Measurements from ENCODE around the gene PDE7B. TPM values are rescaled to one million over a fixed set of nuclear protein-coding genes. Genes with fewer than 3 reads are reported as not detected.

The PDE7B gene
- total and polyA plus RNA-seq, 2 donors from 2014 or later = 4.6 to 15.4 TPM

- peak; percentile 38 to 65 (median 53) for DNase-seq
- Histone ChIP-seq H3K4me3 (ENCODE audit: low read length in 3 of 3) (peak overlapping the region in 1 of 3 donors; percentile 48), H3K9ac (ENCODE audit: low read length in 3 of 3) (peak overlapping the region in 1 of 3 donors; percentile 41), H3K27me3 (ENCODE audit: control insufficient read depth, insufficient read depth, low read length) (no peaks in the 10 kb centered on the region), H3K27ac (ENCODE audit: low read depth in 2 of 2, low read length in 2 of 2) (peak overlapping the region; percentile 34 to 59), H3K4me1 (ENCODE audit: control insufficient read depth in 2 of 3, insufficient read depth in 2 of 3, low read depth in 1 of 3, low read length in 3 of 3) (peaks cover 0 to 8% (median 0%) of the 10 kb centered on the region in 3 donors), H3K36me3 (ENCODE audit: control insufficient read depth in 2 of 3, insufficient read depth in 3 of 3, low read length in 3 of 3) (no peaks in the 10 kb centered on the region), H3K9me3 (ENCODE audit: control insufficient read depth in 2 of 3, insufficient read depth in 1 of 3, low read length in 3 of 3) (no peaks in the 10 kb centered on the region)
- intact Hi-C loops (cut with DNase I) = no loop called here
- peak; percentile 8 for TF ChIP-seq CTCF (IDR thresholded peaks at IDR 0.05; ENCODE audit: borderline replicate concordance, extremely low read depth, insufficient read depth)
- FAIRE-seq = no peak
Measured at GRCh38 chr6:136037876-136038460, 186.5 kb downstream of the PDE7B start.

GRCh38 chr6:136038531-136038930 is 187.0 kb downstream of the PDE7B start:
- DNase-seq (no peak), FAIRE-seq (no peak)
- peaks cover 0 to 8% (median 0%) of the 10 kb centered on the region in 3 donors for H3K4me1 ChIP-seq (ENCODE audit: control insufficient read depth in 2 of 3, insufficient read depth in 2 of 3, low read depth in 1 of 3, low read length in 3 of 3)
- no peak overlapping the region for H3K9ac ChIP-seq (ENCODE audit: low read length in 3 of 3)
- H3K27me3 ChIP-seq (ENCODE audit: control insufficient read depth, insufficient read depth, low read length) = no peaks in the 10 kb centered on the region
- H3K9me3 ChIP-seq (ENCODE audit: control insufficient read depth in 2 of 3, insufficient read depth in 1 of 3, low read length in 3 of 3) = no peaks in the 10 kb centered on the region
- peak overlapping the region in 2 of 3 donors; percentile 48 to 51 for H3K4me3 ChIP-seq (ENCODE audit: low read length in 3 of 3)
- H3K27ac ChIP-seq (ENCODE audit: low read depth in 2 of 2, low read length in 2 of 2) = peak overlapping the region; percentile 34 to 59
- no peaks in the 10 kb centered on the region for H3K36me3 ChIP-seq (ENCODE audit: control insufficient read depth in 2 of 3, insufficient read depth in 3 of 3, low read length in 3 of 3)
- no peak for TF ChIP-seq CTCF (IDR thresholded peaks at IDR 0.05; ENCODE audit: borderline replicate concordance, extremely low read depth, insufficient read depth)
- intact Hi-C loops (cut with DNase I) = no loop called here

GRCh38 chr6:136039185-136039584 is 187.7 kb downstream of the PDE7B start:
- H3K9me3 ChIP-seq (ENCODE audit: control insufficient read depth in 2 of 3, insufficient read depth in 1 of 3, low read length in 3 of 3) = no peaks in the 10 kb centered on the region
- no peak overlapping the region for H3K9ac ChIP-seq (ENCODE audit: low read length in 3 of 3)
- no peak overlapping the region for H3K27ac ChIP-seq (ENCODE audit: low read depth in 2 of 2, low read length in 2 of 2)
- FAIRE-seq (no peak), DNase-seq (peak in 1 of 5 donors; percentile 57)
- no peak for TF ChIP-seq CTCF (IDR thresholded peaks at IDR 0.05; ENCODE audit: borderline replicate concordance, extremely low read depth, insufficient read depth)
- intact Hi-C loops (cut with DNase I) = no loop called here
- peak overlapping the region in 2 of 3 donors; percentile 48 to 51 for H3K4me3 ChIP-seq (ENCODE audit: low read length in 3 of 3)
- H3K27me3 ChIP-seq (ENCODE audit: control insufficient read depth, insufficient read depth, low read length) = no peaks in the 10 kb centered on the region
- H3K4me1 ChIP-seq (ENCODE audit: control insufficient read depth in 2 of 3, insufficient read depth in 2 of 3, low read depth in 1 of 3, low read length in 3 of 3) = peaks cover 0 to 8% (median 0%) of the 10 kb centered on the region in 3 donors
- no peaks in the 10 kb centered on the region for H3K36me3 ChIP-seq (ENCODE audit: control insufficient read depth in 2 of 3, insufficient read depth in 3 of 3, low read length in 3 of 3)

Measured in kidney (tissue), 14 donors.